Activated naive CD8-positive, alpha-beta T cell treated with anti-CD3 and anti-CD28 coated beads, Interleukin-2, amount 10 ng/mL, durations not matched to agents 7 days and 5 days (primary cell): ENCODE data around the gene SHLD2. TPM values are rescaled to one million over a fixed set of nuclear protein-coding genes. Genes with fewer than 3 reads are reported as not detected.
"Not testable (repeated sequence)": the region's sequence is repeated elsewhere in the genome, so short reads cannot be mapped to it uniquely, and the experiment has no call there.

Experiments
- ATAC-seq: fragments of 150-1000 bp; cut with Tn5 transposase; one replicate; pipeline ENCODE4 v1.10.0; 2021; ENCODE audit warnings: low read depth, moderate library complexity
- POLR2A ChIA-PET: fragments of 350-600 bp; sonication (Branson Sonifier 250); formaldehyde crosslinking; loops from one replicate; lab custom pipeline; 2021; ENCODE audit warnings: antibody characterized with exemption; lab: Charles Lee
- DNase-seq: peaks from one replicate; pipeline ENCODE4 v3.0.0; 2021
- H3K27ac Mint-ChIP-seq: one replicate; pipeline ENCODE4 v1.8.0; 2022; ENCODE audit warnings: mild to moderate bottlenecking, mixed read lengths
- H3K27me3 Mint-ChIP-seq: one replicate; pipeline ENCODE4 v1.8.0; 2022; ENCODE audit warnings: mild to moderate bottlenecking, moderate library complexity, mixed read lengths
- H3K36me3 Mint-ChIP-seq: one replicate; pipeline ENCODE4 v1.8.0; 2021; ENCODE audit warnings: mild to moderate bottlenecking, mixed read lengths
- H3K4me1 Mint-ChIP-seq: one replicate; pipeline ENCODE4 v1.8.0; 2021; ENCODE audit warnings: mixed read lengths
- H3K4me3 Mint-ChIP-seq: one replicate; pipeline ENCODE4 v1.8.0; 2022; ENCODE audit warnings: mild to moderate bottlenecking, moderate library complexity, mixed read lengths
- H3K9me3 Mint-ChIP-seq: one replicate; pipeline ENCODE4 v1.8.0; 2021; ENCODE audit warnings: mixed read lengths
- total RNA-seq, 2 experiments: library from RNA; stranded (reverse); gene quantifications; one replicate each; pipeline ENCODE4 v1.2.3, GENCODE V29; 2021

Gene SHLD2
- total RNA-seq, 2 experiments from 2014 or later, result 25.9 to 26.1 TPM

DNA sequence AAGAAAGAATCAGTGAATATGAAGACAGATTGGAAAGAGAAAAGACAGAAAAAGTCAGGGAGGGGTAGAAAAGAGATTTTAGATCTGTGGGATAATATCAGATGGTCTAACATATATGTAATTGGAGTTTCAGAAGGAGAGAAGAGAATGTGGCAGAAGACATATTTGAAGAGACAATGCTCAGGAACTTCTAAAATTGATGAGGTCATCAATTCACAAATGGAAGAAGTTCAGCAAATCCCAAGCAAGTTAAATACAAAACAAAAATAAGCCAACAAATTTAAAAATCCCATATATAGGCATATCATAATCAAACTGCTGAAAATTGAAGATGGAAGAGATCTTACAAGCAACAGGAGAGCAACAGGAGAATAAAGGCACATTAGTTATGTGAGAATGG is 42.5 kb downstream of the SHLD2 start:
- H3K4me1 Mint-ChIP-seq, POLR2A ChIA-PET, H3K4me3 Mint-ChIP-seq, H3K27me3 Mint-ChIP-seq, H3K27ac Mint-ChIP-seq, DNase-seq, ATAC-seq: not testable (repeated sequence)
- Mint-ChIP-seq H3K36me3 (peaks cover 32% of the 10 kb centered on the region), H3K9me3 (peaks cover 11% of the 10 kb centered on the region)

DNA sequence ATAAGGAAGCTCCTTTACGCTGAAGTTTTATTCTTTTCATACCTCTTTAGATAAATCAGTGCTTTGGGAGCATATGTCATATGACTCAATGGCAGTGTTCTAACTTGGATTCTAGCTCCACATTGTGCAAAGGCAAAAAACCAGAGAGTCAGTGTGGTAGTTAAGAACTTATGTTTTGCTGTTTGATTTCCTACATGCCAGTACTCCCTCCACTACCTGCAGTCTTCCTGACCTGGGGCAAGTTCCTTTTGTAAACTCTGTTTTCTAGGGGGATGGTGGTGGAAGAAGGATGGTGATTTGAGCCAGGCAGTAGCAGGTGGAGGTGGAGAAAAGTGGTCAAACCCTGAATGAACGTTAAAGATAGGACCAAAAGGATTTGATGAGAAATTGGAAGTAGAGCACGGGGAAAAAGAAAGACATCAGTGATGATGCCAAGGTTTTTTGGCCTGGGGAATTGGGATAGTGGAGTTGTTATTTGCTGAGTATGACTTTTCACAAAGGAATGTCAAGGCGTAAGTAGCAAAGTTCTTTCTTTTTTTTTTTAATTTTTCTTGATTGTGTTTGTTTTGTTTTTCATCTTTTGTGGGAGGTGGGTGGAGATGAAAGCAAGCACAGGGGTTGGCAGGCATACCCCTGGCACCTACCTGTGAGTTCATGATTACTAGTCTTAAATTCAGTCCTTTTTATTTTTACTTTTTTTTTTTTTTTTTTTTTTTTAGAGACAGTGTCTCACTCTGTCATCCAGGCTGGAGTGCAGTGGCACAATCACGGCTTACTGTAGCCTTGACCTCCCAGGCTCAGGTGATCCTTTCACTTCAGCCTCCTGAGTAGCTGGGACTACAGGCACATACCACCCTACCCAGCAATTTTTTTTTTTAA is 47.5 kb downstream of the SHLD2 start:
- H3K4me1 Mint-ChIP-seq, H3K27ac Mint-ChIP-seq, POLR2A ChIA-PET, H3K4me3 Mint-ChIP-seq, DNase-seq, H3K9me3 Mint-ChIP-seq, H3K27me3 Mint-ChIP-seq, ATAC-seq: not testable (repeated sequence)
- peaks cover 12% of the 10 kb centered on the region for H3K36me3 Mint-ChIP-seq

DNA sequence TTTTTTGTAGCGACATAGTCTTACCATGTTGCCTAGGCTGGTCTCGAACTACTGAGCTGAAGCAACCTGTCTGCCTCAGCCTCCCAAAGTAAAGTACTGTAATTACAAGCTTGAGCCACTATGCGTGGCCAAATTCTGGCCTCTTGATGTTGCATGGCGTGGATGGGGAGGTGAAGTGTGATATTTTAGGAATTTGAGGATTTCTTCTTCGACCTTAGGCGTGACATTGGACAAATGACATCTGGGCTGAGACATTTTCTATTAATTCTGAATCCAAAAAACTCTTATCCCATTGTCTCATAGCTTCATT is 48.1 kb downstream of the SHLD2 start:
- H3K4me1 Mint-ChIP-seq, H3K27me3 Mint-ChIP-seq, DNase-seq, H3K4me3 Mint-ChIP-seq, H3K9me3 Mint-ChIP-seq, ATAC-seq, POLR2A ChIA-PET, H3K27ac Mint-ChIP-seq, H3K36me3 Mint-ChIP-seq: not testable (repeated sequence)

DNA sequence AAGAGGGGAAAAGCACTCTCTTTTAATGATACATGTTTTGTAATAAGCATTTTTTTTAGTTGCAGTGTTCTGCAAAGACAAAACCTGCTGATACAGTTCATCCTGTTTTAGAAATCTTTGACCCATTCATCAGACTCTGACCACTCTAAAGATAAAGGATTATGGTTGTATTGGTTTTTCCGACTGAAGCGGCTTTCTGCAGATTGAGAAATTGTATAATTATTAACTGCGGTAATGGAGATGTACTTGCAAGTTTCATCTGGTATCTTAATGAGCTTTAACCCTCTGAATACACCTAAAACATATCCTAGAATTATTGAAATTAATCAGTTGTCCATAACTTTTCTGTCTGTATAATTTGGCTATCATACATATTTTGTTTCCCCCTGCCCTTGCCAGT is 50.6 kb downstream of the SHLD2 start:
- H3K27me3 Mint-ChIP-seq, DNase-seq, ATAC-seq, POLR2A ChIA-PET, H3K4me3 Mint-ChIP-seq, H3K27ac Mint-ChIP-seq, H3K9me3 Mint-ChIP-seq, H3K4me1 Mint-ChIP-seq, H3K36me3 Mint-ChIP-seq: not testable (repeated sequence)

DNA sequence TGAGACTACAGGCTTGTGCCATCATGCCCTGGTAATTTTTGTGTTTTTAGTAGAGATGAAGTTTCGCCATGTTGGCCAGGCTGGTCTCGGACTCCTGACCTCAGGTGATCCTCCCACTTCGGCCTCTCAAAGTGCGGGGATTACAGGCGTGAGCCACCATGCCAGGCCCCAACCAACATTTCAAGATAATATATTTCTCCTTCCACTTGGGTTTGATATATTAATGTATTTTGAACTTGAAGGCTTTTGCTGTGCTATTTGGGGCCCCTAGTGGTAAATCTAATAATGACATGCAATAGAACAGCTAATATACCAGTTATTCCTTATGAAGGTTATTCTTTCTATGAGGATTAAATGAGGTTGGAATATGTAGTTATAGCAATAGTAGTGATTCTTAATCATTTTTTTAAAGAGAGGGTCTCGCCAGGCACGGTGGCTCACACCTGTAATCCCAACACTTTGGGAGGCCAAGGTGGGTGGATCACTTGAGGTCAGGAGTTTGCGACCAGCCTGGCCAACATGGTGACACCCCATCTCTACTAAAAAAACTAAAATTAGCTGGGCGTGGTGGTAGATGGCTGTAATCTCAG is 54.1 kb downstream of the SHLD2 start:
- DNase-seq, ATAC-seq, POLR2A ChIA-PET, H3K27me3 Mint-ChIP-seq, H3K4me1 Mint-ChIP-seq, H3K27ac Mint-ChIP-seq, H3K4me3 Mint-ChIP-seq, H3K36me3 Mint-ChIP-seq, H3K9me3 Mint-ChIP-seq: not testable (repeated sequence)

DNA sequence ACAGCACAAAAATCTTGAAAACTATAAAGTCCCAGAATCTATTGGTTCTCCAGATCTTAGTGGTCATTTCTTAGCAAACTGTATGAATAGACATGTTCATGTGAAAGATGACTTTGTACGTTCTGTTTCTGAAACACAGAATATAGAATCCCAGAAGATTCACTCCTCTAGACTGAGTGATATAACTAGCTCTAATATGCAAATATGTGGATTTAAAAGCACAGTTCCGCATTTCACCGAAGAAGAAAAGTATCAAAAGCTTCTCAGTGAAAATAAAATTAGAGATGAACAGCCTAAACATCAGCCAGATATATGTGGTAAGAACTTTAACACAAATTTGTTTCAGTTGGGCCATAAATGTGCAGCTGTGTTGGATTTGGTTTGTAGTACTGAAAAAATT is 56.5 kb downstream of the SHLD2 start:
- H3K27me3 Mint-ChIP-seq, H3K36me3 Mint-ChIP-seq, DNase-seq, H3K27ac Mint-ChIP-seq, H3K9me3 Mint-ChIP-seq, H3K4me3 Mint-ChIP-seq, POLR2A ChIA-PET, ATAC-seq, H3K4me1 Mint-ChIP-seq: not testable (repeated sequence)

DNA sequence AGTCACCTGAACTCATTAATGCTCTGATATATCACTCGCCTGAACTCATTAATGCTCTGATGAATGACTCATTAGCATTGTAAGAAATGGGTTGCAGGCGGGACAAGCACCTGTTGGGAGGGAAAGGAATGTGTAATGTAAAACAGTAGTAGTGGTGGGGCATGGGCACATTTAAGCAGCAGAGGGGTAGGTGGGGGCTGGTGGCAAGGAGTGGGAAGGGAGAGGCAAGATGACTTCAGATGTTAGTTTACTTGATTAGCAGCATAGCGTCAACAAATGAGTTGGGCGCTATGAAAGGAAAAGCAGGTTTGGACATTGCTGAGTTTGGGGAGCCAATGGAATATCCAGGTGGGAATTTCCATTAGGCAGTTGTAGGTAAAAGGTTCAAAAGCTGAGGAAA is 61.8 kb downstream of the SHLD2 start:
- H3K4me3 Mint-ChIP-seq, H3K36me3 Mint-ChIP-seq, ATAC-seq, H3K4me1 Mint-ChIP-seq, H3K27ac Mint-ChIP-seq, H3K9me3 Mint-ChIP-seq, POLR2A ChIA-PET, H3K27me3 Mint-ChIP-seq, DNase-seq: not testable (repeated sequence)

DNA sequence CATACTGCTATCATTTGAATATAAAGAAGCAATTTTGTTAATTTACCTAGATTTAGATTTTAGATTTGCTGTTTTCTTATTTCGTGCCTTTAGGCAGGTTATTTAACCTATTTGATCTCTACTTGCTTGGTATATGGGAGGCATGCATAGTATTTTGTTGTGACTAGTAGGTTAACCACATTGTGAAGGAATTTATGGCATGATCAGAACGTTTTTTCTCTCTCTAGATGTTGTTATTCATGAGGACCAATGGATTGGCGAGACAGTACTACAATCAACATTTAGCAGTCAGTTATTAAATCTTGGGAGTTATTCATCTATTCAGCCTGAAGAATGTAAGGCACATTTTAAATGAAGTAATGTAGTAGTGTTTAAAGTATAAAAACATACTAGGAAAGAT is 62.8 kb downstream of the SHLD2 start:
- H3K36me3 Mint-ChIP-seq, H3K9me3 Mint-ChIP-seq, H3K27ac Mint-ChIP-seq, DNase-seq, H3K27me3 Mint-ChIP-seq, H3K4me1 Mint-ChIP-seq, POLR2A ChIA-PET, H3K4me3 Mint-ChIP-seq, ATAC-seq: not testable (repeated sequence)

DNA sequence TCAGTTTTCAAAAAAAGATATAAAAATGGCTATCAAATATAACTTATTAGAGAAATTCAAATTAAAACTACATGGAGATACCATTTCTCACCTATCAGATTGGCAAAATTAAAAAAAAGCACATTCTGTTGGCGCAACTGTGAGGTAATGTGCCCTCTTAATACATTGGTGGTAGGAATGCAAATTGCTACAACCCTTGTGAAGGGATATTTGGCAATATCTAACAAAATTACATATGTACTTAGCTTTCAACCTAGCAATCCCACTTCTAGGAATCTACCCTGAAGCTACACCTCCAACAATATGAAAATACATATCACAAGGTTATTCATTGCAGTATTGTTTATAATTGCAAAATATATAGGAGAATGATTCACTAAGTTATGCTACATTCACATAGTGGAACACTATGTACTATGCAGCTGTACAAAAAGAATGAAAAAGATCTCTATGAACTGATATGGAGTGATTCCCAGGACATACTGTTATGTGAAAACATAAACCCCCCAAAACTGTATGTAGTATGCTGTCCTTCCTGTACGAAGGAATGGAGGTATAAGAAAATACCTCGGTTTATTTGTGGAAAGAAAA is 67.8 kb downstream of the SHLD2 start:
- peaks cover 11% of the 10 kb centered on the region for H3K36me3 Mint-ChIP-seq
- DNase-seq, H3K4me3 Mint-ChIP-seq, H3K27me3 Mint-ChIP-seq, H3K9me3 Mint-ChIP-seq, H3K27ac Mint-ChIP-seq, ATAC-seq, POLR2A ChIA-PET, H3K4me1 Mint-ChIP-seq: not testable (repeated sequence)

DNA sequence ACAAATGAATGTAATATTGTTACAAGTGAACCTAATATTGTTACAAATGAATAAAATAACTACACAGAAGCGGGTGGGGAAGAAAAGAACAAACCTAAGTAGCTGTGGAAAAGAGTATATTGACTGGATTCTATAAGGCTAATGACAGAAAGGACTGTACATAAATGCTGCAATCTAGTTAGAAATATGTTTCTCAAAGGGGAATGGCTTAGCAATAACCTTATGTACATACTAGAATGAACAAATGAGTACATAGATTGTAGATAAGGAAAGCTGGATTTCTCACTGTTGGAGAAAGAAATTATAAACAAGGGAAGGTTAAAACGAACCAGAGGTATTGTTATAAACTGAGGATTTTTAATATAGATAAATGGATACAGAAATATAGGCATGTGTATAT is 68.4 kb downstream of the SHLD2 start:
- H3K4me3 Mint-ChIP-seq, H3K36me3 Mint-ChIP-seq, POLR2A ChIA-PET, DNase-seq, H3K4me1 Mint-ChIP-seq, H3K27ac Mint-ChIP-seq, H3K9me3 Mint-ChIP-seq, ATAC-seq, H3K27me3 Mint-ChIP-seq: not testable (repeated sequence)

DNA sequence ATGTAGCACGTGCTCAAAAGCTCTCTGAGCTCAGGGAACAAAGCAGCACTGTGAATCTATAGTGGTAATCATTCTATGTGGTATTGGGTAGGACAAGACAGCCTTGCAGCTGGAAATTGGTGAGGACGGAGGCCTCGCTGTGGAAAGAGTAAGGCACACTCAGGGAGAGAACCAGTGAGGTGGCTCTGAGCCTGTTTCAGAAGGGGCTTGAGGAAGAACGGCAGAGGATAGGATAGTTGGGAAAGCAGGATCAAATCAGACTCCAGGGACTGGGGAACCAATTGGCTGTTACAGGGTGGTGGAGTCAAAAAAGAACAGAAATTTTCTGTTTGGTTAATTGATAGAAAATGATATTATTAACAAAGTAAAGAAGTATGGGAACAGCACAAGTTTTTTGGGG is 74.9 kb downstream of the SHLD2 start:
- ATAC-seq, H3K4me1 Mint-ChIP-seq, H3K9me3 Mint-ChIP-seq, DNase-seq, H3K27ac Mint-ChIP-seq, H3K27me3 Mint-ChIP-seq, H3K4me3 Mint-ChIP-seq, H3K36me3 Mint-ChIP-seq, POLR2A ChIA-PET: not testable (repeated sequence)

DNA sequence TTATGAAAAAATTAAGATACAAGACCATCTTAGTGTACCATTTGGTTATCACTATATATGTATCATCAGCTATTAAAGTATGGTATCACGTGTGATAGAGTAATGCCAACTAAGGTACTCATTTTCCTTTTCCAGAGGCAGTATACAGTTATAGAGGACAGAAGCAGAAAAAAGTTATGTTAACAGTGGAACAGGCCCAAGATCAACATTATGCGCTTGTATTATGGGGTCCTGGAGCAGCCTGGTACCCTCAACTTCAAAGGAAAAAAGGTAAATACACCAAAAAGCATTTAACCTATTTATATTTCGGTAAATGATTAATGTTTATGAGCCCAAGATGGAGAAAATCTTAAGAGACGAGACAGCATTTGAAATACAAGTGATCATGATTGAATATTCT is 75.7 kb downstream of the SHLD2 start:
- H3K9me3 Mint-ChIP-seq, DNase-seq, H3K27me3 Mint-ChIP-seq, POLR2A ChIA-PET, H3K4me1 Mint-ChIP-seq, H3K4me3 Mint-ChIP-seq, ATAC-seq, H3K27ac Mint-ChIP-seq, H3K36me3 Mint-ChIP-seq: not testable (repeated sequence)

DNA sequence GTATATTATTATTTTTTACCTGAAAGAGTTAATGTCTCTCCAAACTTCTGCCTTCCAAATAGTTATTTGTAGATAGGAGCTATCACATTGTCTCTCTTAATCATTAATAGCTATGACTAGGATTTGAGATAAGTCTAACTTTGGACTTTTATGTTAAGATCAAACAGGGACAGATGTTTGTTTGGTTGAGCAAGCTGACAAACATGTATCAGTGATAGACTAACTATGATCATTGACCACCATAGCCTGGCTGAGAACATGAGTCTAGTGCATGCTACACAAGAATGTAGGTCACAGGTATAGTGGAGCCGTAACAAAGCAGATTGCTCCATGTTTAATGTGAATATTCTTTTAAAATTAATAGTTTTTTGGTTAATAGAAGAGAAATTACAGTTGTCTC is 76.7 kb downstream of the SHLD2 start:
- H3K36me3 Mint-ChIP-seq, POLR2A ChIA-PET, H3K27me3 Mint-ChIP-seq, H3K4me3 Mint-ChIP-seq, H3K9me3 Mint-ChIP-seq, DNase-seq, H3K27ac Mint-ChIP-seq, H3K4me1 Mint-ChIP-seq, ATAC-seq: not testable (repeated sequence)

DNA sequence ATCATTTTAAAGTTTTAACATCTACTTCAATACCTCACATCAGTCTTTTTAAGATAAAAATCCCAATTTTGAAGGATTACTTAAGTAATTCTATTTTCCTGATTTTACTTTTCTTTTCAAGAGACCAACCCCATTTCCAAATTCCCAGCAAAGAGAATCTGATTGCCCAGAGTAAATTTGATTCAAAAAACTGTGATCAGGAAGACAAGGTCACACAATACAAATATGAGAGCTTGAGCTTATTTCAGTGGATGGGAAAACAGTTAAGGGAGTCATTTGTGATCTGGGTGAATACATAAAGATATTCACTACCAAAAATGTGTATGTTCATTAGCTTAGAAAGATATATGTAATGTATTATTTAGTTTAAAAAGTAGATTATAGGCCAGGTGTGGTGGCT is 77.2 kb downstream of the SHLD2 start:
- H3K36me3 Mint-ChIP-seq, H3K9me3 Mint-ChIP-seq, H3K4me3 Mint-ChIP-seq, POLR2A ChIA-PET, H3K4me1 Mint-ChIP-seq, ATAC-seq, DNase-seq, H3K27me3 Mint-ChIP-seq, H3K27ac Mint-ChIP-seq: not testable (repeated sequence)
